IMR-90 (cell line): ENCODE data around the gene SENP7. TPM values are rescaled to one million over a fixed set of nuclear protein-coding genes. Genes with fewer than 3 reads are reported as not detected.

ENCODE experiments used
- ATAC-seq: fragments of 200-7000 bp; cut with Tn5 transposase; 2 replicates; pipeline ENCODE4 v1.9.1; 2020; ENCODE audit warnings: low read depth, mild to moderate bottlenecking, moderate library complexity
- BruUV-seq: library from RNA; stranded (reverse); fragments of 400-500 nt; replicated peaks from 2 replicates; lab custom pipeline; 2021; lab: Mats Ljungman, UMichigan
- CTCF ChIA-PET: fragments of 300-600 bp; formaldehyde crosslinking; extraction: SDS; loops from one replicate; lab custom pipeline; 2021; ENCODE audit warnings: antibody characterized with exemption; lab: Yijun Ruan, JAX
- POLR2A ChIA-PET: fragments of 300-600 bp; sonication (Branson Sonifier 250); formaldehyde crosslinking; loops from one replicate; lab custom pipeline; 2022; ENCODE audit warnings: antibody characterized with exemption; ENCODE audit not compliant: unreplicated experiment; lab: Charles Lee
- DNase-seq: peaks from one replicate; pipeline ENCODE4 v3.0.0; 2013
- H2AFZ ChIP-seq: replicated peaks from 2 replicates; pipeline ENCODE3; 2013; ENCODE audit warnings: low read length, mild to moderate bottlenecking; ENCODE audit not compliant: poor library complexity
- H2AK5ac ChIP-seq: 2 replicates; pipeline ENCODE4 v1.6.1; 2013; ENCODE audit warnings: low read depth, low read length, inconsistent platforms
- H2AK9ac ChIP-seq: replicated peaks from 2 replicates; pipeline ENCODE3; 2013; ENCODE audit warnings: mild to moderate bottlenecking, low read depth, low read length, moderate library complexity; ENCODE audit not compliant: poor library complexity
- H2BK120ac ChIP-seq: 2 replicates; pipeline ENCODE4 v1.6.1; 2013; ENCODE audit warnings: low read depth, low read length, inconsistent platforms
- H2BK15ac ChIP-seq: 3 replicates; pipeline ENCODE4 v1.6.1; 2013; ENCODE audit warnings: low read depth, low read length, inconsistent platforms
- H2BK20ac ChIP-seq: 2 replicates; pipeline ENCODE4 v1.6.1; 2013; ENCODE audit warnings: low read depth, mild to moderate bottlenecking, inconsistent platforms, low read length, moderate library complexity
- H2BK5ac ChIP-seq: 2 replicates; pipeline ENCODE4 v1.6.1; 2013; ENCODE audit warnings: mild to moderate bottlenecking, low read depth, low read length, inconsistent platforms; ENCODE audit not compliant: poor library complexity, severe bottlenecking
- H3K14ac ChIP-seq: replicated peaks from 2 replicates; pipeline ENCODE4 v1.6.1; 2013; ENCODE audit warnings: low read depth, low read length, inconsistent platforms
- H3K18ac ChIP-seq: 2 replicates; pipeline ENCODE4 v1.6.1; 2013; ENCODE audit warnings: low read depth, low read length, control low read depth
- H3K23ac ChIP-seq: 2 replicates; pipeline ENCODE4 v1.6.1; 2013; ENCODE audit warnings: low read depth, low read length, inconsistent platforms
- H3K27ac ChIP-seq: 2 replicates; pipeline ENCODE4 v1.5.1; 2013; ENCODE audit warnings: mild to moderate bottlenecking, control low read depth, low read length; ENCODE audit not compliant: insufficient read depth
- H3K27me3 ChIP-seq: 2 replicates; pipeline ENCODE4 v1.6.1; 2013; ENCODE audit warnings: low read length; ENCODE audit not compliant: control insufficient read depth, insufficient read depth
- H3K36me3 ChIP-seq: 2 replicates; pipeline ENCODE4 v1.6.1; 2013; ENCODE audit warnings: low read length, mixed read lengths; ENCODE audit not compliant: control insufficient read depth, insufficient read depth
- H3K4ac ChIP-seq: 2 replicates; pipeline ENCODE4 v1.6.1; 2013; ENCODE audit warnings: low read depth, low read length, inconsistent platforms
- H3K4me1 ChIP-seq: 2 replicates; pipeline ENCODE4 v1.6.1; 2013; ENCODE audit warnings: low read length, mixed read lengths; ENCODE audit not compliant: control insufficient read depth, insufficient read depth
- H3K4me2 ChIP-seq: 2 replicates; pipeline ENCODE4 v1.6.1; 2013; ENCODE audit warnings: low read depth, mild to moderate bottlenecking, control low read depth, low read length, moderate library complexity
- H3K4me3 ChIP-seq: 2 replicates; pipeline ENCODE4 v1.5.1; 2013; ENCODE audit warnings: low read depth, mild to moderate bottlenecking, control low read depth, low read length, moderate library complexity; ENCODE audit not compliant: insufficient read depth
- H3K56ac ChIP-seq: 2 replicates; pipeline ENCODE4 v1.6.1; 2013; ENCODE audit warnings: low read length, inconsistent platforms; ENCODE audit not compliant: insufficient read depth; ENCODE audit errors: extremely low read depth
- H3K79me1 ChIP-seq, 2 experiments: 2 replicates each; pipeline ENCODE4 v1.6.1; 2013; ENCODE audit warnings: low read length in 2 of 2, inconsistent platforms in 1 of 2, low read depth in 1 of 2
- H3K9ac ChIP-seq: 2 replicates; pipeline ENCODE4 v1.6.1; 2013; ENCODE audit warnings: low read depth, low read length, control low read depth
- H3K9me1 ChIP-seq: 2 replicates; pipeline ENCODE4 v1.6.1; 2013; ENCODE audit warnings: low read length, inconsistent platforms; ENCODE audit not compliant: insufficient read depth
- H3K9me3 ChIP-seq: 2 replicates; pipeline ENCODE4 v1.6.1; 2013; ENCODE audit warnings: low read length; ENCODE audit not compliant: control insufficient read depth, insufficient read depth
- H4K20me1 ChIP-seq: 2 replicates; pipeline ENCODE4 v1.6.1; 2013; ENCODE audit warnings: low read length, inconsistent platforms; ENCODE audit not compliant: insufficient read depth
- H4K5ac ChIP-seq: 2 replicates; pipeline ENCODE4 v1.6.1; 2013; ENCODE audit warnings: mild to moderate bottlenecking, low read depth, low read length, control low read depth
- H4K8ac ChIP-seq, 2 experiments: 2 replicates each; pipeline ENCODE4 v1.6.1; 2013; ENCODE audit warnings: low read depth in 2 of 2, low read length in 2 of 2, control low read depth in 1 of 2, inconsistent platforms in 1 of 2
- H4K91ac ChIP-seq: 2 replicates; pipeline ENCODE4 v1.6.1; 2013; ENCODE audit warnings: low read depth, low read length, inconsistent platforms; ENCODE audit not compliant: insufficient read depth
- BHLHE40 ChIP-seq: fragments of 150-350 bp; IDR thresholded peaks from 2 replicates; pipeline ENCODE4 v1.6.1; 2016; ENCODE audit warnings: mild to moderate bottlenecking, low read depth, low read length
- CHD1 ChIP-seq: IDR thresholded peaks from 2 replicates; pipeline ENCODE4 v1.6.1; 2012; ENCODE audit warnings: low read depth, low read length, improper control_type of control experiment
- MAFK ChIP-seq: IDR thresholded peaks from 2 replicates; pipeline ENCODE4 v1.6.1; 2012; ENCODE audit warnings: low read depth, low read length, improper control_type of control experiment
- MAZ ChIP-seq: IDR thresholded peaks from 2 replicates; pipeline ENCODE4 v1.6.1; 2012; ENCODE audit warnings: low read depth, mild to moderate bottlenecking, low read length, improper control_type of control experiment, moderate library complexity, borderline replicate concordance
- MXI1 ChIP-seq: IDR thresholded peaks from 2 replicates; pipeline ENCODE4 v1.6.1; 2012; ENCODE audit warnings: low read depth, mild to moderate bottlenecking, low read length, moderate library complexity, borderline replicate concordance
- NFE2L2 ChIP-seq: fragments of 150-350 bp; IDR thresholded peaks from 2 replicates; pipeline ENCODE4 v1.6.1; 2016; ENCODE audit warnings: low read depth, mild to moderate bottlenecking, low read length
- POLR2A ChIP-seq: IDR thresholded peaks from 2 replicates; pipeline ENCODE4 v1.6.1; 2012; ENCODE audit warnings: mild to moderate bottlenecking, low read depth, low read length
- RAD21 ChIP-seq: IDR thresholded peaks from 2 replicates; pipeline ENCODE4 v1.6.1; 2012; ENCODE audit warnings: low read length, improper control_type of control experiment
- RCOR1 ChIP-seq: IDR thresholded peaks from 2 replicates; pipeline ENCODE4 v1.6.1; 2012; ENCODE audit warnings: mild to moderate bottlenecking, low read length, improper control_type of control experiment; ENCODE audit not compliant: insufficient replicate concordance
- RFX5 ChIP-seq: IDR thresholded peaks from 2 replicates; pipeline ENCODE4 v1.8.0; 2012; ENCODE audit warnings: low read depth, mild to moderate bottlenecking, low read length, moderate library complexity
- SMC3 ChIP-seq: fragments of 150-350 bp; IDR thresholded peaks from 2 replicates; pipeline ENCODE4 v1.6.1; 2016; ENCODE audit warnings: low read depth, mild to moderate bottlenecking, antibody characterized with exemption, low read length, moderate library complexity
- WGBS, 2 experiments: methylation state at CpG; one replicate each; pipeline versions ENCODE4 v1.1.5 to v1.1.7; 2013; ENCODE audit warnings: missing lambda C conversion rate in 2 of 2; ENCODE audit not compliant: insufficient read length in 1 of 2; ENCODE audit errors: extremely low coverage in 2 of 2; 5-methylcytosine and 5-hydroxymethylcytosine counted together
- dilution Hi-C: fragments of 300-500 bp; cut with HindIII; formaldehyde crosslinking; loops from one replicate; pipeline ENCODE4 v1.14.3; 2018; ENCODE audit warnings: low sequenced_read_pairs; ENCODE audit not compliant: unreplicated experiment
- in situ Hi-C: fragments of 300-500 bp; cut with MboI; formaldehyde crosslinking; loops from 3 replicates; pipeline ENCODE4 v1.14.3; 2019; ENCODE audit warnings: low sequenced_read_pairs, inconsistent platforms, mixed read lengths
- intact Hi-C: fragments of 100-400 bp; cut with micrococcal nuclease; formaldehyde crosslinking; loops from 2 replicates; pipeline ENCODE4 v1.10.0; 2022
- polyA plus RNA-seq, 3 experiments: library from polyadenylated mRNA; depleted of rRNA; stranded (reverse); fragments of >200 nt; gene quantifications; 2 replicates each; pipeline ENCODE4 v1.2.3, GENCODE V29; 2012; ENCODE audit warnings: low replicate concordance in 1 of 3
- total RNA-seq: library from RNA; depleted of rRNA; stranded (reverse); fragments of >200 nt; gene quantifications from 2 replicates; pipeline ENCODE4 v1.2.3, GENCODE V29; 2012
- TF ChIP-seq, protein P1 (sequence below): fragments of 150-350 bp; IDR thresholded peaks from 2 replicates; pipeline ENCODE4 v1.6.1; 2017; ENCODE audit warnings: mild to moderate bottlenecking, antibody characterized with exemption, low read length, low read depth
- TF ChIP-seq, protein P2 (sequence below): fragments of 150-350 bp; IDR thresholded peaks from 2 replicates; pipeline ENCODE4 v1.6.1; 2016; ENCODE audit warnings: low read depth, mild to moderate bottlenecking, low read length, moderate library complexity, borderline replicate concordance
- TF ChIP-seq, protein P3 (sequence below): conservative IDR thresholded peaks from 2 replicates; pipeline ENCODE4 v1.5.1; 2012; ENCODE audit warnings: mild to moderate bottlenecking, low read depth, low read length, improper control_type of control experiment

Gene SENP7
- total and polyA plus RNA-seq, 2 of the 4 experiments (the other 2 are of a cell fraction), result 5.5 to 8.4 TPM

DNA sequence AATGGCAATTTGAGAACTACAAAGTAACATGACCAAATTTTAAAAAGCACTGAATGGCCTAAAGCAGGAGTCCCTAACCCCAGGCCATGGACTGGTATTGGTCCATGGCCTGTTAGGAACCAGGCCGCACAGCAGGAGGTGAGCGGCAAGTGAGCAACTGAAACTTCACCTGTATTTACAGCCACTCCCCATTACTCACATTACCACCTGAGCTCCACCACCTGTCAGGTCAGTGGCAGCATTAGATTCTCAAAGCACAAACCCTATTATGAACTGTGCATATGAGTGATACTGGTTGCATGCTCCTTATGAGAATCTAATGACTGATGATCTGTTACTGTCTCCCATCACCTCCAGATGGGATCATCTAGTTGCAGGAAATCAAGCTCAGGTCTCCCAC, 48.8 kb downstream of the SENP7 start (continued):
- TF ChIP-seq SMC3 (no peak), BHLHE40 (no peak), MAFK (no peak), CHD1 (no peak)

DNA sequence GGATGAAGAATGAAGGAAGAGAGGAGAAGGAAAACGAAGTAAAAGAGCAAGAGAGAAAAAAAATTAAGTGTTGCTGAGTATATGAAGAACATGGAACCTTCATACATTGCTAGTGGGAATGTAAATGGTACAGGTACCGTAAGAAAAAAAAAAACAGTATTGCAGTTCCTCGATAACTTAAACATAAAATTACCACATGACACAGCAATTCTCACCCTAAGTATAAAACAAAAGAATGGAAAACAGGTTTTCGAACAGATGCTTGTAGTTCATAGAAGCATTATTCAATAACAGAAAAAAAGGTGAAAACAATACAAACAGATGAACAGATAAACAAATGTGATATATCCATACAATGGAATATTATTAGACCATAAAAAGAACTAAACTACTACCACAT, 51.6 kb downstream of the SENP7 start:
- Histone ChIP-seq H4K8ac (no peak overlapping the region), H3K9me3 (no peaks in the 10 kb centered on the region), H3K4me2 (no peak overlapping the region), H3K14ac (no peak overlapping the region), H4K91ac (no peak overlapping the region), H3K4me1 (no peaks in the 10 kb centered on the region), H3K79me1 (peaks cover 16 to 24% of the 10 kb centered on the region in 2 experiments), H3K4me3 (no peak overlapping the region), H4K5ac (no peak overlapping the region), H3K27me3 (no peaks in the 10 kb centered on the region), H2AK5ac (no peak overlapping the region), H2BK5ac (no peak overlapping the region), H3K36me3 (peaks cover 3% of the 10 kb centered on the region; the same call in 1 of the 2 replicates), H3K27ac (no peak overlapping the region), H2AFZ (no peak overlapping the region), H3K23ac (no peak overlapping the region), H3K4ac (no peak overlapping the region), H3K9me1 (peaks cover 7% of the 10 kb centered on the region; the same call in 1 of the 2 replicates), H2BK20ac (no peak overlapping the region), H3K56ac (no peak overlapping the region), H2AK9ac (no peak overlapping the region), H2BK15ac (no peak overlapping the region), H3K9ac (no peak overlapping the region), H3K18ac (no peak overlapping the region), H2BK120ac (no peak overlapping the region), H4K20me1 (no peaks in the 10 kb centered on the region)
- ATAC-seq (no peak), DNase-seq (no peak)
- CTCF ChIA-PET, result no interaction called here
- dilution Hi-C loops, result no loop called here
- TF ChIP-seq POLR2A, result no peak
- no peak for TF ChIP-seq MAFK
- TF ChIP-seq RFX5, result no peak
- TF ChIP-seq, protein P1, sequence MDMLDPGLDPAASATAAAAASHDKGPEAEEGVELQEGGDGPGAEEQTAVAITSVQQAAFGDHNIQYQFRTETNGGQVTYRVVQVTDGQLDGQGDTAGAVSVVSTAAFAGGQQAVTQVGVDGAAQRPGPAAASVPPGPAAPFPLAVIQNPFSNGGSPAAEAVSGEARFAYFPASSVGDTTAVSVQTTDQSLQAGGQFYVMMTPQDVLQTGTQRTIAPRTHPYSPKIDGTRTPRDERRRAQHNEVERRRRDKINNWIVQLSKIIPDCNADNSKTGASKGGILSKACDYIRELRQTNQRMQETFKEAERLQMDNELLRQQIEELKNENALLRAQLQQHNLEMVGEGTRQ, result no peak
- TF ChIP-seq MXI1, result no peak
- no peak for TF ChIP-seq RAD21
- no peak for TF ChIP-seq MAZ
- TF ChIP-seq CHD1, result no peak
- TF ChIP-seq, protein P2, sequence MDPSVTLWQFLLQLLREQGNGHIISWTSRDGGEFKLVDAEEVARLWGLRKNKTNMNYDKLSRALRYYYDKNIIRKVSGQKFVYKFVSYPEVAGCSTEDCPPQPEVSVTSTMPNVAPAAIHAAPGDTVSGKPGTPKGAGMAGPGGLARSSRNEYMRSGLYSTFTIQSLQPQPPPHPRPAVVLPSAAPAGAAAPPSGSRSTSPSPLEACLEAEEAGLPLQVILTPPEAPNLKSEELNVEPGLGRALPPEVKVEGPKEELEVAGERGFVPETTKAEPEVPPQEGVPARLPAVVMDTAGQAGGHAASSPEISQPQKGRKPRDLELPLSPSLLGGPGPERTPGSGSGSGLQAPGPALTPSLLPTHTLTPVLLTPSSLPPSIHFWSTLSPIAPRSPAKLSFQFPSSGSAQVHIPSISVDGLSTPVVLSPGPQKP, result no peak
- TF ChIP-seq NFE2L2, result no peak
- TF ChIP-seq, protein P3, sequence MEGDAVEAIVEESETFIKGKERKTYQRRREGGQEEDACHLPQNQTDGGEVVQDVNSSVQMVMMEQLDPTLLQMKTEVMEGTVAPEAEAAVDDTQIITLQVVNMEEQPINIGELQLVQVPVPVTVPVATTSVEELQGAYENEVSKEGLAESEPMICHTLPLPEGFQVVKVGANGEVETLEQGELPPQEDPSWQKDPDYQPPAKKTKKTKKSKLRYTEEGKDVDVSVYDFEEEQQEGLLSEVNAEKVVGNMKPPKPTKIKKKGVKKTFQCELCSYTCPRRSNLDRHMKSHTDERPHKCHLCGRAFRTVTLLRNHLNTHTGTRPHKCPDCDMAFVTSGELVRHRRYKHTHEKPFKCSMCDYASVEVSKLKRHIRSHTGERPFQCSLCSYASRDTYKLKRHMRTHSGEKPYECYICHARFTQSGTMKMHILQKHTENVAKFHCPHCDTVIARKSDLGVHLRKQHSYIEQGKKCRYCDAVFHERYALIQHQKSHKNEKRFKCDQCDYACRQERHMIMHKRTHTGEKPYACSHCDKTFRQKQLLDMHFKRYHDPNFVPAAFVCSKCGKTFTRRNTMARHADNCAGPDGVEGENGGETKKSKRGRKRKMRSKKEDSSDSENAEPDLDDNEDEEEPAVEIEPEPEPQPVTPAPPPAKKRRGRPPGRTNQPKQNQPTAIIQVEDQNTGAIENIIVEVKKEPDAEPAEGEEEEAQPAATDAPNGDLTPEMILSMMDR, result no peak
- no peak for TF ChIP-seq SMC3
- TF ChIP-seq RCOR1, result no peak
- TF ChIP-seq BHLHE40, result no peak
- intact Hi-C loops, result no loop called here
- POLR2A ChIA-PET, result no interaction called here
- no CpG with 5 or more reads among the region's 4 CpGs for WGBS, 2 experiments
- in situ Hi-C loops, result no loop called here
- BruUV-seq, result no TSS peak
